Tibial nerve (tissue), 3 donors: Measurements from ENCODE around the gene DTNBP1.

ENCODE experiments used
- POLR2A ChIP-seq, 2 donors: fragments of 450-650 bp; IDR thresholded peaks; one replicate each; pipeline ENCODE4 v1.6.1; 2017; ENCODE audit warnings: antibody characterized with exemption in 2 of 2, mild to moderate bottlenecking in 2 of 2, moderate library complexity in 2 of 2
- TF ChIP-seq, protein P1 (sequence below), 5 experiments: fragments of 200-600 bp in 3 of 5; fragments of 450-650 bp in 2 of 5; sonication (generic) in 3 of 5; IDR thresholded peaks; one replicate each; pipeline ENCODE4 v1.5.1; 2016 to 2019; ENCODE audit warnings: antibody characterized with exemption in 5 of 5, mild to moderate bottlenecking in 3 of 5, moderate library complexity in 2 of 5

DNA sequence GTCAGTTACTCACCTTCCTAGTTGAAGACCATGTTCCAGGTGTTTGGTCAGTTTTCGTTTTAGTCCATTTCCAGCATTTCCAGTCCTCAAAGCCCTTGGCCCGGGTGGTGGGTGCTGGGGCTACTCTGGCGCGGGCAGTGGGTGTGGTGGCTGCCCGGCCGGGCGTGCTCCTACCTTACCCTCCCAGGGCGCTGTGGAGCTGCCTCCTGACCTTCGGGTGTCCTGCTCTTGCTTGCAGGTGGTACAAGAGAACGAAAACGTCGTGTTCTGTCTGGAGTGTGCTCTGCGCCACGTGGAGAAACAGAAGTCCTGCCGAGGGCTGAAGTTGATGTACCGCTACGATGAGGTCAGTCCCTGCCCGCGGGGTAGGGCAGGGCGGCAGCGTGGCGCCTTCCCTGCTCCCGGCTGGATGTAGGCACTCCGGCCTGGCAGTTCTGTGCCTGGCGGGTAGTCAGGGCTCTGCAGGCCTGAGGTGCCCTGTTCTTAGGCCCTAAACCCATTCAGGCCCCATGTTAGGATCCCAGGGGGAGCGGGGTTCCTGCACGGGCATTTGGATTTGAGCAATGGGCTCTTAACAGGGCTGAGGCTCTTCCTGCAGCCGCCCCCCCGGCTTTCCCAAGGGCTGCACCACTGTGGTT is 145.8 kb downstream of the DTNBP1 start:
- TF ChIP-seq POLR2A (IDR thresholded peaks at IDR 0.05), result no peak
- TF ChIP-seq, protein P1, sequence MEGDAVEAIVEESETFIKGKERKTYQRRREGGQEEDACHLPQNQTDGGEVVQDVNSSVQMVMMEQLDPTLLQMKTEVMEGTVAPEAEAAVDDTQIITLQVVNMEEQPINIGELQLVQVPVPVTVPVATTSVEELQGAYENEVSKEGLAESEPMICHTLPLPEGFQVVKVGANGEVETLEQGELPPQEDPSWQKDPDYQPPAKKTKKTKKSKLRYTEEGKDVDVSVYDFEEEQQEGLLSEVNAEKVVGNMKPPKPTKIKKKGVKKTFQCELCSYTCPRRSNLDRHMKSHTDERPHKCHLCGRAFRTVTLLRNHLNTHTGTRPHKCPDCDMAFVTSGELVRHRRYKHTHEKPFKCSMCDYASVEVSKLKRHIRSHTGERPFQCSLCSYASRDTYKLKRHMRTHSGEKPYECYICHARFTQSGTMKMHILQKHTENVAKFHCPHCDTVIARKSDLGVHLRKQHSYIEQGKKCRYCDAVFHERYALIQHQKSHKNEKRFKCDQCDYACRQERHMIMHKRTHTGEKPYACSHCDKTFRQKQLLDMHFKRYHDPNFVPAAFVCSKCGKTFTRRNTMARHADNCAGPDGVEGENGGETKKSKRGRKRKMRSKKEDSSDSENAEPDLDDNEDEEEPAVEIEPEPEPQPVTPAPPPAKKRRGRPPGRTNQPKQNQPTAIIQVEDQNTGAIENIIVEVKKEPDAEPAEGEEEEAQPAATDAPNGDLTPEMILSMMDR (IDR thresholded peaks at IDR 0.05), result no peak
